Endothelial cell of umbilical vein (primary cell): ENCODE measurements around the gene SLC35F5. TPM values are rescaled to one million over a fixed set of nuclear protein-coding genes. Genes with fewer than 3 reads are reported as not detected.
"Not testable (repeated sequence)": the region's sequence is repeated elsewhere in the genome, so short reads cannot be mapped to it uniquely, and the experiment has no call there.

ENCODE experiments used
- BruUV-seq: library from RNA; stranded (reverse); fragments of 400-500 nt; replicated peaks from 2 replicates; lab custom pipeline; 2021; lab: Mats Ljungman, UMichigan
- CTCF ChIA-PET: fragments of 300-600, 350-600 bp; sonication (Branson Sonifier 250); formaldehyde crosslinking; loops from one replicate; lab custom pipeline; 2021; ENCODE audit warnings: antibody characterized with exemption, inconsistent platforms; lab: Charles Lee
- POLR2A ChIA-PET: fragments of 300-600, 350-600 bp; sonication (Branson Sonifier 250); formaldehyde crosslinking; loops from one replicate; lab custom pipeline; 2021; ENCODE audit warnings: antibody characterized with exemption, inconsistent platforms; lab: Charles Lee
- DNase-seq: peaks from one replicate; pipeline ENCODE4 v3.0.0-alpha.2; 2011; ENCODE audit warnings: low read depth, low spot score
- FAIRE-seq: peaks from 2 replicates; lab custom pipeline; 2011; peaks lifted over from hg19 to GRCh38; lab: Jason Lieb, UNC
- H2AFZ ChIP-seq: 2 replicates; pipeline ENCODE4 v1.6.0; 2012; ENCODE audit warnings: low read depth, low read length, control low read depth, inconsistent platforms
- H3K27ac ChIP-seq: 2 replicates; pipeline ENCODE4 v1.5.1; 2011; ENCODE audit warnings: low read depth, mild to moderate bottlenecking, control low read depth, low read length, moderate library complexity; ENCODE audit not compliant: insufficient read depth
- H3K27me3 ChIP-seq, 2 experiments: 2 replicates each; pipeline versions ENCODE4 v1.6.0 to v1.6.1; 2011; ENCODE audit warnings: low read length in 2 of 2, mixed read lengths in 1 of 2; ENCODE audit not compliant: control insufficient read depth in 2 of 2, insufficient read depth in 2 of 2
- H3K36me3 ChIP-seq, 2 experiments: 2 replicates in 1 of 2; 3 replicates in 1 of 2; pipeline ENCODE4 v1.5.1; 2011; ENCODE audit warnings: low read length in 2 of 2, mild to moderate bottlenecking in 1 of 2, moderate library complexity in 1 of 2; ENCODE audit not compliant: control insufficient read depth in 2 of 2, insufficient read depth in 2 of 2; ENCODE audit errors: extremely low read depth in 1 of 2
- H3K4me1 ChIP-seq: 3 replicates; pipeline ENCODE4 v1.5.1; 2011; ENCODE audit warnings: mild to moderate bottlenecking, low read length; ENCODE audit not compliant: control insufficient read depth, insufficient read depth; ENCODE audit errors: extremely low read depth
- H3K4me2 ChIP-seq: 2 replicates; pipeline ENCODE4 v1.6.1; 2011; ENCODE audit warnings: low read length, control low read depth, mixed read lengths; ENCODE audit not compliant: insufficient read depth
- H3K4me3 ChIP-seq, 3 experiments: fragments of 200-600 bp in 1 of 3; sonication (generic), shearing (Covaris generic) in 1 of 3; replicated peaks in 1 of 3; 2 replicates each; pipeline ENCODE4 v1.5.1; 2011 to 2016; ENCODE audit warnings: control low read depth in 3 of 3, low read length in 3 of 3, mild to moderate bottlenecking in 2 of 3, inconsistent platforms in 1 of 3, low read depth in 1 of 3, moderate library complexity in 1 of 3; ENCODE audit not compliant: insufficient read depth in 1 of 3
- H3K79me2 ChIP-seq: 2 replicates; pipeline ENCODE4 v1.6.0; 2012; ENCODE audit warnings: low read length, inconsistent platforms; ENCODE audit not compliant: control insufficient read depth, insufficient read depth
- H3K9ac ChIP-seq: replicated peaks from 2 replicates; pipeline ENCODE3; 2011; ENCODE audit warnings: low read length, control low read depth; ENCODE audit not compliant: insufficient read depth; ENCODE audit errors: extremely low read depth
- H3K9me1 ChIP-seq: replicated peaks from 3 replicates; pipeline ENCODE4 v1.6.0; 2011; ENCODE audit warnings: mild to moderate bottlenecking, low read length; ENCODE audit not compliant: control insufficient read depth, insufficient read depth; ENCODE audit errors: extremely low read depth
- H3K9me3 ChIP-seq: replicated peaks from 2 replicates; pipeline ENCODE4 v1.5.1; 2012; ENCODE audit warnings: low read length, inconsistent platforms; ENCODE audit not compliant: control insufficient read depth, insufficient read depth
- H4K20me1 ChIP-seq: replicated peaks from 2 replicates; pipeline ENCODE3; 2011; ENCODE audit warnings: mild to moderate bottlenecking, low read length; ENCODE audit not compliant: control insufficient read depth, insufficient read depth; ENCODE audit errors: extremely low read depth
- CTCF ChIP-seq, 2 donors: IDR thresholded peaks; 1 replicate in 1 of 2; 2 replicates in 1 of 2; pipeline ENCODE4 v1.5.1; 2011; ENCODE audit warnings: low read length in 2 of 2, mild to moderate bottlenecking in 2 of 2, moderate library complexity in 2 of 2, control low read depth in 1 of 2, inconsistent platforms in 1 of 2, low read depth in 1 of 2; ENCODE audit not compliant: insufficient read depth in 1 of 2; ENCODE audit errors: extremely low read depth in 1 of 2
- EZH2 ChIP-seq: IDR thresholded peaks from 2 replicates; pipeline ENCODE4 v1.6.1; 2012; ENCODE audit warnings: borderline replicate concordance, low read depth, mild to moderate bottlenecking, moderate library complexity, low read length, inconsistent platforms; ENCODE audit not compliant: severe bottlenecking
- GATA2 ChIP-seq: IDR thresholded peaks from 2 replicates; pipeline ENCODE4 v1.7.0; 2011; ENCODE audit warnings: low read depth, mild to moderate bottlenecking, moderate library complexity, mixed read lengths, low read length; ENCODE audit not compliant: insufficient read length, insufficient read depth
- JUN ChIP-seq: IDR thresholded peaks from 2 replicates; pipeline ENCODE4 v1.6.1; 2011; ENCODE audit warnings: borderline replicate concordance, low read depth; ENCODE audit not compliant: insufficient read length, insufficient read depth
- MYC ChIP-seq: IDR thresholded peaks from one replicate; pipeline ENCODE4 v1.6.1; 2011; ENCODE audit warnings: mild to moderate bottlenecking, low read depth, low read length
- POLR2A ChIP-seq: IDR thresholded peaks from 2 replicates; pipeline ENCODE4 v1.6.1; 2012; ENCODE audit warnings: low read depth, mild to moderate bottlenecking, control low read depth, low read length
- POLR2AphosphoS5 ChIP-seq: IDR thresholded peaks from 2 replicates; pipeline ENCODE4 v1.6.1; 2012; ENCODE audit warnings: low read depth, mild to moderate bottlenecking, control low read depth, low read length, moderate library complexity; ENCODE audit not compliant: insufficient read depth
- dilution Hi-C: fragments of 300-500 bp; cut with MboI; formaldehyde crosslinking; loops from one replicate; pipeline ENCODE4 v1.15.0; 2019; ENCODE audit warnings: low sequenced_read_pairs; ENCODE audit not compliant: extremely low pct_ligation_motif_present
- intact Hi-C: fragments of 100-400 bp; cut with micrococcal nuclease; formaldehyde crosslinking; loops from one replicate; pipeline ENCODE4 v1.10.0; 2022
- polyA plus RNA-seq, 4 experiments: library from polyadenylated mRNA; depleted of rRNA in 3 of 4; stranded (reverse) in 3 of 4; unstranded in 1 of 4; fragments of >200 nt; gene quantifications; 2 replicates each; pipeline versions ENCODE4 v1.2.1 to v1.2.3, GENCODE V29; 2011 to 2012; ENCODE audit warnings: missing spikeins in 1 of 4
- total RNA-seq: library from RNA; stranded (reverse); gene quantifications from 2 replicates; pipeline ENCODE4 v1.2.3, GENCODE V29; 2021
- TF ChIP-seq, protein P1 (sequence below): IDR thresholded peaks from 2 replicates; pipeline ENCODE4 v1.6.1; 2011; ENCODE audit not compliant: insufficient read depth, insufficient read length

SLC35F5 gene
- total and polyA plus RNA-seq, 2 donors (not counting 3 experiments of a cell fraction or from before 2014, with no cell fraction given), result 22.4 to 51.1 TPM

- no peaks in the 10 kb centered on the region for H3K4me1 ChIP-seq
- FAIRE-seq, result no peak
- TF ChIP-seq POLR2AphosphoS5, result no peak
- TF ChIP-seq CTCF (IDR thresholded peaks at IDR 0.05; ENCODE audit: extremely low read depth in 1 of 2, insufficient read depth in 1 of 2, low read depth in 1 of 2, low read length in 2 of 2), result no peak
- no peak for TF ChIP-seq MYC
- TF ChIP-seq, protein P1, sequence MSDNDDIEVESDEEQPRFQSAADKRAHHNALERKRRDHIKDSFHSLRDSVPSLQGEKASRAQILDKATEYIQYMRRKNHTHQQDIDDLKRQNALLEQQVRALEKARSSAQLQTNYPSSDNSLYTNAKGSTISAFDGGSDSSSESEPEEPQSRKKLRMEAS, result no peak
- no peak for TF ChIP-seq GATA2
- TF ChIP-seq POLR2A, result no peak
- TF ChIP-seq EZH2, result no peak
- TF ChIP-seq JUN, result no peak
- no peaks in the 10 kb centered on the region for H3K9me3 ChIP-seq
- H3K27ac ChIP-seq, result no peak overlapping the region
- no peaks in the 10 kb centered on the region for H3K79me2 ChIP-seq
- no TSS peak for BruUV-seq
- ChIA-PET CTCF (no interaction called here), POLR2A (no interaction called here)
- H4K20me1 ChIP-seq, result no peaks in the 10 kb centered on the region
- no peak overlapping the region for H2AFZ ChIP-seq
- DNase-seq, result no peak
- H3K9ac ChIP-seq, result no peak overlapping the region
- no peaks in the 10 kb centered on the region for H3K9me1 ChIP-seq
- dilution Hi-C loops, result no loop called here
- no peak overlapping the region for H3K4me3 ChIP-seq
- intact Hi-C loops, result no loop called here
- no peaks in the 10 kb centered on the region for H3K27me3 ChIP-seq
- H3K36me3 ChIP-seq, result no peaks in the 10 kb centered on the region
- H3K4me2 ChIP-seq, result no peak overlapping the region
Measured at GRCh38 chr2:113698892-113699447, 57.5 kb downstream of the SLC35F5 start.

- CTCF ChIA-PET, dilution Hi-C loops, H3K27ac ChIP-seq, DNase-seq, H3K9me3 ChIP-seq, H2AFZ ChIP-seq, H3K4me3 ChIP-seq, H3K27me3 ChIP-seq, H4K20me1 ChIP-seq, H3K36me3 ChIP-seq, BruUV-seq, H3K79me2 ChIP-seq, H3K9me1 ChIP-seq, H3K4me2 ChIP-seq, H3K9ac ChIP-seq, POLR2A ChIA-PET, H3K4me1 ChIP-seq, intact Hi-C loops: not testable (repeated sequence)
- FAIRE-seq, result peak; percentile 8
Measured at GRCh38 chr2:113698251-113698650, 58.2 kb downstream of the SLC35F5 start.
